Tibial artery (tissue), 4 donors: ENCODE results near the gene ABCB9.
"Not testable (repeated sequence)": the region's sequence is repeated elsewhere in the genome, so short reads cannot be mapped to it uniquely, and the experiment has no call there.

Experiments
- DNase-seq, 2 donors: peaks; one replicate each; pipeline ENCODE4 v3.0.0-alpha.2; 2019
- H3K27ac ChIP-seq, 2 donors: fragments of 200-600 bp; sonication (generic) in 1 of 2; 1 replicate in 1 of 2; 2 replicates in 1 of 2; pipeline ENCODE4 v1.5.1; 2018 to 2019; ENCODE audit warnings: mild to moderate bottlenecking in 1 of 2
- H3K27me3 ChIP-seq, 2 donors: fragments of 200-600 bp; sonication (generic) in 1 of 2; one replicate each; pipeline versions ENCODE4 v1.5.1 to v1.6.0; 2016 to 2019
- H3K36me3 ChIP-seq, 3 donors: fragments of 200-600 bp; sonication (generic) in 2 of 3; one replicate each; pipeline ENCODE4 v1.5.1; 2016 to 2019; ENCODE audit warnings: mild to moderate bottlenecking in 2 of 3
- H3K4me1 ChIP-seq, 4 donors: fragments of 200-600 bp; sonication (generic) in 2 of 4; 1 replicate in 3 of 4; 2 replicates in 1 of 4; pipeline ENCODE4 v1.5.1; 2016 to 2019
- H3K4me3 ChIP-seq, 2 donors: fragments of 200-600 bp; sonication (generic) in 1 of 2; 1 replicate in 1 of 2; 2 replicates in 1 of 2; pipeline ENCODE4 v1.5.1; 2018 to 2019; ENCODE audit warnings: mild to moderate bottlenecking in 2 of 2
- H3K9me3 ChIP-seq, 3 donors: fragments of 200-600 bp; sonication (generic) in 1 of 3; one replicate each; pipeline ENCODE4 v1.5.1; 2016 to 2019
- CTCF ChIP-seq, 2 experiments: fragments of 200-600 bp in 1 of 2; fragments of 450-650 bp in 1 of 2; IDR thresholded peaks; one replicate each; pipeline ENCODE4 v1.5.1; 2017 to 2019; ENCODE audit warnings: antibody characterized with exemption in 2 of 2, mild to moderate bottlenecking in 1 of 2, moderate library complexity in 1 of 2
- intact Hi-C: fragments of 100-400 bp; cut with DNase I; formaldehyde crosslinking; loops from one replicate; pipeline ENCODE4 v1.15.0; 2023; ENCODE audit warnings: low total_unique reads

The ABCB9 gene

GRCh38 chr12:122894193-122895121, 71.8 kb downstream of the ABCB9 start:
- H3K36me3 ChIP-seq, result no peaks in the 10 kb centered on the region
- peak overlapping the region; percentile 90 to 95 for H3K27ac ChIP-seq
- intact Hi-C loops, result no loop called here
- H3K4me1 ChIP-seq, result peaks cover 0 to 67% (median 42%) of the 10 kb centered on the region in 4 donors
- peak overlapping the region; percentile 87 to 95 for H3K4me3 ChIP-seq
- TF ChIP-seq CTCF (IDR thresholded peaks at IDR 0.05), result no peak
- H3K27me3 ChIP-seq, result no peaks in the 10 kb centered on the region
- no peaks in the 10 kb centered on the region for H3K9me3 ChIP-seq
- no peak for DNase-seq

GRCh38 chr12:122893208-122894153, 72.8 kb downstream of the ABCB9 start:
- intact Hi-C loops, result no loop called here
- TF ChIP-seq CTCF (IDR thresholded peaks at IDR 0.05), result no peak
- no peak for DNase-seq
- H3K36me3 ChIP-seq, result no peaks in the 10 kb centered on the region
- H3K27ac ChIP-seq, result peak overlapping the region; percentile 90 to 95
- peaks cover 0 to 76% (median 52%) of the 10 kb centered on the region in 4 donors for H3K4me1 ChIP-seq
- no peaks in the 10 kb centered on the region for H3K27me3 ChIP-seq
- H3K9me3 ChIP-seq, result no peaks in the 10 kb centered on the region
- H3K4me3 ChIP-seq, result peak overlapping the region; percentile 87 to 95

GRCh38 chr12:122892724-122893123, 73.5 kb downstream of the ABCB9 start:
- H3K9me3 ChIP-seq, intact Hi-C loops, H3K4me3 ChIP-seq, DNase-seq, H3K36me3 ChIP-seq, H3K27me3 ChIP-seq: not testable (repeated sequence)
- peaks cover 0 to 79% (median 59%) of the 10 kb centered on the region in 4 donors for H3K4me1 ChIP-seq
- peak overlapping the region; percentile 23 to 95 for H3K27ac ChIP-seq

GRCh38 chr12:122891661-122892525, 74.4 kb downstream of the ABCB9 start:
- Histone ChIP-seq H3K27ac (peak overlapping the region; percentile 23 to 63), H3K4me1 (peaks cover 0 to 84% (median 63%) of the 10 kb centered on the region in 4 donors), H3K36me3 (no peaks in the 10 kb centered on the region), H3K9me3 (no peaks in the 10 kb centered on the region), H3K27me3 (no peaks in the 10 kb centered on the region), H3K4me3 (peak overlapping the region; percentile 17 to 28)
- intact Hi-C loops, result no loop called here
- no peak for TF ChIP-seq CTCF (IDR thresholded peaks at IDR 0.05)
- DNase-seq, result no peak

- peak overlapping the region in 1 of 2 donors; percentile 63 for H3K27ac ChIP-seq
- no peaks in the 10 kb centered on the region for H3K36me3 ChIP-seq
- H3K27me3 ChIP-seq, result no peaks in the 10 kb centered on the region
- no peak for DNase-seq
- peaks cover 0 to 83% (median 61%) of the 10 kb centered on the region in 4 donors for H3K4me1 ChIP-seq
- intact Hi-C loops, result no loop called here
- no peak overlapping the region for H3K4me3 ChIP-seq
- H3K9me3 ChIP-seq, result no peaks in the 10 kb centered on the region
- no peak for TF ChIP-seq CTCF (IDR thresholded peaks at IDR 0.05)
Measured at GRCh38 chr12:122889761-122890520, 76.3 kb downstream of the ABCB9 start.
